ENCODE data around the gene CYSTM1.
A peak's percentile ranks its signal among the peaks of the same experiment; 100 is the strongest.

CYSTM1 gene

GRCh38 chr5:140157032-140157781 lies 17.8 kb upstream of the CYSTM1 start:
- Mint-ChIP-seq H3K27me3 (no peaks in the 10 kb centered on the region), H3K36me3 (ENCODE audit: low read depth) (no peaks in the 10 kb centered on the region), H3K27ac (no peak overlapping the region), H3K4me3 (peak overlapping the region; percentile 20), H3K4me1 (ENCODE audit: low read depth) (peaks cover 8% of the 10 kb centered on the region), H3K9me3 (no peaks in the 10 kb centered on the region)

GRCh38 chr5:140159014-140159927 lies 15.7 kb upstream of the CYSTM1 start:
- H3K36me3 Mint-ChIP-seq (ENCODE audit: low read depth), result no peaks in the 10 kb centered on the region
- H3K4me1 Mint-ChIP-seq (ENCODE audit: low read depth), result peaks cover 8% of the 10 kb centered on the region
- no peak overlapping the region for H3K4me3 Mint-ChIP-seq
- H3K9me3 Mint-ChIP-seq, result no peaks in the 10 kb centered on the region
- no peak overlapping the region for H3K27ac Mint-ChIP-seq
- no peaks in the 10 kb centered on the region for H3K27me3 Mint-ChIP-seq

GRCh38 chr5:140162275-140162674 lies 12.7 kb upstream of the CYSTM1 start:
- no peak overlapping the region for H3K4me3 Mint-ChIP-seq
- H3K27ac Mint-ChIP-seq, result no peak overlapping the region

GRCh38 chr5:140162781-140163180 lies 12.2 kb upstream of the CYSTM1 start:
- Mint-ChIP-seq H3K27me3 (no peaks in the 10 kb centered on the region), H3K27ac (no peak overlapping the region), H3K4me3 (no peak overlapping the region), H3K36me3 (ENCODE audit: low read depth) (no peaks in the 10 kb centered on the region), H3K9me3 (no peaks in the 10 kb centered on the region), H3K4me1 (ENCODE audit: low read depth) (no peaks in the 10 kb centered on the region)

More at GRCh38 chr5:140162275-140162674, 12.7 kb upstream of the CYSTM1 start:
- H3K36me3 Mint-ChIP-seq (ENCODE audit: low read depth), result no peaks in the 10 kb centered on the region
- H3K27me3 Mint-ChIP-seq, result no peaks in the 10 kb centered on the region
- peaks cover under 1% of the 10 kb centered on the region for H3K4me1 Mint-ChIP-seq (ENCODE audit: low read depth)
- H3K9me3 Mint-ChIP-seq, result no peaks in the 10 kb centered on the region

GRCh38 chr5:140165101-140165922 lies 9.7 kb upstream of the CYSTM1 start:
- no peaks in the 10 kb centered on the region for H3K9me3 Mint-ChIP-seq
- no peak overlapping the region for H3K4me3 Mint-ChIP-seq

GRCh38 chr5:140165923-140166270 lies 9.1 kb upstream of the CYSTM1 start:
- no peaks in the 10 kb centered on the region for H3K27me3 Mint-ChIP-seq
- no peaks in the 10 kb centered on the region for H3K4me1 Mint-ChIP-seq (ENCODE audit: low read depth)
- H3K36me3 Mint-ChIP-seq (ENCODE audit: low read depth), result no peaks in the 10 kb centered on the region
- H3K27ac Mint-ChIP-seq, result no peak overlapping the region
- no peak overlapping the region for H3K4me3 Mint-ChIP-seq
- no peaks in the 10 kb centered on the region for H3K9me3 Mint-ChIP-seq

More at GRCh38 chr5:140165101-140165922, 9.7 kb upstream of the CYSTM1 start:
- no peaks in the 10 kb centered on the region for H3K36me3 Mint-ChIP-seq (ENCODE audit: low read depth)
- no peaks in the 10 kb centered on the region for H3K4me1 Mint-ChIP-seq (ENCODE audit: low read depth)
- H3K27me3 Mint-ChIP-seq, result no peaks in the 10 kb centered on the region
- H3K27ac Mint-ChIP-seq, result no peak overlapping the region

- no peaks in the 10 kb centered on the region for H3K4me1 Mint-ChIP-seq (ENCODE audit: low read depth)
- H3K27me3 Mint-ChIP-seq, result no peaks in the 10 kb centered on the region
- H3K4me3 Mint-ChIP-seq, result no peak overlapping the region
- no peaks in the 10 kb centered on the region for H3K36me3 Mint-ChIP-seq (ENCODE audit: low read depth)
- no peak overlapping the region for H3K27ac Mint-ChIP-seq
- no peaks in the 10 kb centered on the region for H3K9me3 Mint-ChIP-seq
Measured at GRCh38 chr5:140166911-140167310, 8.1 kb upstream of the CYSTM1 start.

GRCh38 chr5:140168371-140168770 lies 6.6 kb upstream of the CYSTM1 start:
- H3K27me3 Mint-ChIP-seq, result no peaks in the 10 kb centered on the region
- no peak overlapping the region for H3K4me3 Mint-ChIP-seq
- no peak overlapping the region for H3K27ac Mint-ChIP-seq
- no peaks in the 10 kb centered on the region for H3K4me1 Mint-ChIP-seq (ENCODE audit: low read depth)
- no peaks in the 10 kb centered on the region for H3K9me3 Mint-ChIP-seq
- no peaks in the 10 kb centered on the region for H3K36me3 Mint-ChIP-seq (ENCODE audit: low read depth)

GRCh38 chr5:140169410-140169809 lies 5.6 kb upstream of the CYSTM1 start:
- Mint-ChIP-seq H3K4me1 (ENCODE audit: low read depth) (peaks cover 5% of the 10 kb centered on the region), H3K36me3 (ENCODE audit: low read depth) (no peaks in the 10 kb centered on the region), H3K9me3 (no peaks in the 10 kb centered on the region), H3K4me3 (no peak overlapping the region), H3K27me3 (no peaks in the 10 kb centered on the region), H3K27ac (no peak overlapping the region)

- no peak overlapping the region for H3K4me3 Mint-ChIP-seq
- peaks cover 5% of the 10 kb centered on the region for H3K27me3 Mint-ChIP-seq
- H3K36me3 Mint-ChIP-seq (ENCODE audit: low read depth), result no peaks in the 10 kb centered on the region
- H3K9me3 Mint-ChIP-seq, result no peaks in the 10 kb centered on the region
- peaks cover 12% of the 10 kb centered on the region for H3K4me1 Mint-ChIP-seq (ENCODE audit: low read depth)
- no peak overlapping the region for H3K27ac Mint-ChIP-seq
Measured at GRCh38 chr5:140172483-140172882, 2.5 kb upstream of the CYSTM1 start.

GRCh38 chr5:140174014-140174413 lies 974 bp upstream of the CYSTM1 start:
- H3K9me3 Mint-ChIP-seq, result no peaks in the 10 kb centered on the region
- no peak overlapping the region for H3K27ac Mint-ChIP-seq
- no peaks in the 10 kb centered on the region for H3K36me3 Mint-ChIP-seq (ENCODE audit: low read depth)
- peaks cover 12% of the 10 kb centered on the region for H3K4me1 Mint-ChIP-seq (ENCODE audit: low read depth)
- peak overlapping the region; percentile 91 for H3K4me3 Mint-ChIP-seq
- peaks cover 5% of the 10 kb centered on the region for H3K27me3 Mint-ChIP-seq

GRCh38 chr5:140175367-140176030 lies 511 bp downstream of the CYSTM1 start:
- no peaks in the 10 kb centered on the region for H3K9me3 Mint-ChIP-seq
- peak overlapping the region; percentile 50 for H3K27ac Mint-ChIP-seq

GRCh38 chr5:140176031-140176387 lies 1.0 kb downstream of the CYSTM1 start:
- H3K27ac Mint-ChIP-seq, result peak overlapping the region; percentile 50
- H3K36me3 Mint-ChIP-seq (ENCODE audit: low read depth), result no peaks in the 10 kb centered on the region
- H3K27me3 Mint-ChIP-seq, result peaks cover 5% of the 10 kb centered on the region
- peaks cover 12% of the 10 kb centered on the region for H3K4me1 Mint-ChIP-seq (ENCODE audit: low read depth)
- H3K4me3 Mint-ChIP-seq, result peak overlapping the region; percentile 83
- H3K9me3 Mint-ChIP-seq, result no peaks in the 10 kb centered on the region

More at GRCh38 chr5:140175367-140176030, 511 bp downstream of the CYSTM1 start:
- Mint-ChIP-seq H3K36me3 (ENCODE audit: low read depth) (no peaks in the 10 kb centered on the region), H3K27me3 (peaks cover 5% of the 10 kb centered on the region), H3K4me1 (ENCODE audit: low read depth) (peaks cover 12% of the 10 kb centered on the region), H3K4me3 (peak overlapping the region; percentile 91)

GRCh38 chr5:140178086-140178410 lies 3.1 kb downstream of the CYSTM1 start:
- H3K36me3 Mint-ChIP-seq (ENCODE audit: low read depth), result no peaks in the 10 kb centered on the region
- peaks cover 12% of the 10 kb centered on the region for H3K4me1 Mint-ChIP-seq (ENCODE audit: low read depth)
- H3K4me3 Mint-ChIP-seq, result no peak overlapping the region
- no peak overlapping the region for H3K27ac Mint-ChIP-seq
- H3K9me3 Mint-ChIP-seq, result no peaks in the 10 kb centered on the region
- peaks cover 5% of the 10 kb centered on the region for H3K27me3 Mint-ChIP-seq
